Smooth muscle cell (in vitro differentiated cells): ENCODE measurements around the gene PRKCA. TPM values are rescaled to one million over a fixed set of nuclear protein-coding genes. Genes with fewer than 3 reads are reported as not detected.

Experiments used
- DNase-seq: peaks from one replicate; lab custom pipeline; 2025; ENCODE audit not compliant: unreplicated experiment; lab: John Stamatoyannopoulos, UW
- H2AFZ ChIP-seq: fragments of 200-600 bp; sonication (generic); 2 replicates; pipeline ENCODE4 v1.6.0; 2016; ENCODE audit warnings: antibody characterized with exemption, low read depth, mild to moderate bottlenecking
- H3F3A ChIP-seq: fragments of 200-600 bp; sonication (generic); 2 replicates; pipeline ENCODE4 v1.6.0; 2017; ENCODE audit warnings: antibody characterized with exemption, low read depth
- H3K27ac ChIP-seq: fragments of 200-600 bp; sonication (generic); 2 replicates; pipeline ENCODE4 v1.5.1; 2016; ENCODE audit warnings: low read depth, mild to moderate bottlenecking
- H3K27me3 ChIP-seq: fragments of 200-600 bp; sonication (generic); 2 replicates; pipeline ENCODE4 v1.6.1; 2016; ENCODE audit warnings: low read depth, mild to moderate bottlenecking
- H3K36me3 ChIP-seq: fragments of 200-600 bp; sonication (generic); 2 replicates; pipeline ENCODE4 v1.5.1; 2016; ENCODE audit warnings: low read depth
- H3K4me1 ChIP-seq: fragments of 200-600 bp; sonication (generic); 2 replicates; pipeline ENCODE4 v1.5.1; 2016; ENCODE audit warnings: low read depth
- H3K4me2 ChIP-seq: fragments of 200-600 bp; sonication (generic); 2 replicates; pipeline ENCODE4 v1.6.0; 2016; ENCODE audit warnings: mild to moderate bottlenecking
- H3K4me3 ChIP-seq: fragments of 200-600 bp; sonication (generic); 2 replicates; pipeline ENCODE4 v1.5.1; 2016; ENCODE audit warnings: mild to moderate bottlenecking
- H3K79me2 ChIP-seq: fragments of 200-600 bp; sonication (generic); 2 replicates; pipeline ENCODE4 v1.6.0; 2016; ENCODE audit warnings: low read depth, mild to moderate bottlenecking
- H3K9ac ChIP-seq: fragments of 200-600 bp; sonication (generic); 2 replicates; pipeline ENCODE4 v1.6.0; 2016; ENCODE audit warnings: low read depth
- H3K9me3 ChIP-seq: fragments of 200-600 bp; sonication (generic); replicated peaks from 2 replicates; pipeline ENCODE4 v1.5.1; 2016; ENCODE audit warnings: low read depth
- H4K20me1 ChIP-seq: fragments of 200-600 bp; sonication (generic); 2 replicates; pipeline ENCODE4 v1.6.0; 2016; ENCODE audit warnings: low read depth
- WGBS: methylation state at CpG from one replicate; pipeline ENCODE4 v1.1.7; 2016; ENCODE audit warnings: low lambda C conversion rate; 5-methylcytosine and 5-hydroxymethylcytosine counted together
- polyA plus RNA-seq: library from polyadenylated mRNA; unstranded; fragments of >200 nt; fragmentation: Nextera tagmentation; extraction: Ambion mirVana; gene quantifications from 2 replicates; pipeline ENCODE4 v1.2.1, GENCODE V29; 2016
- total RNA-seq: library from RNA; depleted of rRNA; stranded (reverse); fragments of >200 nt; gene quantifications from 2 replicates; pipeline ENCODE4 v1.2.3, GENCODE V29; 2014
- TF ChIP-seq, protein P1 (sequence below): fragments of 200-600 bp; sonication (generic); IDR thresholded peaks from 2 replicates; pipeline ENCODE4 v1.5.1; 2017; ENCODE audit warnings: borderline replicate concordance, mild to moderate bottlenecking, antibody characterized with exemption; ENCODE audit not compliant: insufficient read depth, poor library complexity, severe bottlenecking

PRKCA gene
- total and polyA plus RNA-seq, 2 experiments from 2014 or later: 0.78 to 7.1 TPM

DNA sequence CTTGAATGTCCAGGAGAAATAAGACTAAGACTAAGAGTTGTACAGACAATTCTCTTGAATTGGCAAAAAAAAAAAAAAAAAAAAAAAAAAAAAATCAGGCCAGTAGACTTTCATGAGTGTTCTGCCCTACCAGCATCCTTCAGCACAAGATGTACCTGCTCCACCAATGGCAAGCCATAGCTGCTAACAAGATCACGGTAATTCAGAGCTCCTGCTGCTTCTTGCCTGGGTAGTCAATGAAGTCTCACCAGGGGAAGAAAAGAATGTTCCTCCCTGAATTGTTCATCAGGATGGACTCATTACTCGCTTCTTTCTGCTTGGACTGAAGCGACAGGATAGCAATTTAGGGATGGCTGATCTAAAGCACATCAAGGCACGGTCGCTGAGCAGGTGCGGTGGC is 42.1 kb upstream of the PRKCA start:
- Histone ChIP-seq H3K36me3 (no peaks in the 10 kb centered on the region), H3K9ac (no peak overlapping the region), H4K20me1 (no peaks in the 10 kb centered on the region), H3K4me1 (no peaks in the 10 kb centered on the region), H3K79me2 (no peaks in the 10 kb centered on the region), H3K27ac (no peak overlapping the region), H3K9me3 (no peaks in the 10 kb centered on the region), H2AFZ (no peak overlapping the region), H3F3A (no peaks in the 10 kb centered on the region), H3K4me2 (no peak overlapping the region), H3K27me3 (no peaks in the 10 kb centered on the region), H3K4me3 (no peak overlapping the region)
- TF ChIP-seq, protein P1, sequence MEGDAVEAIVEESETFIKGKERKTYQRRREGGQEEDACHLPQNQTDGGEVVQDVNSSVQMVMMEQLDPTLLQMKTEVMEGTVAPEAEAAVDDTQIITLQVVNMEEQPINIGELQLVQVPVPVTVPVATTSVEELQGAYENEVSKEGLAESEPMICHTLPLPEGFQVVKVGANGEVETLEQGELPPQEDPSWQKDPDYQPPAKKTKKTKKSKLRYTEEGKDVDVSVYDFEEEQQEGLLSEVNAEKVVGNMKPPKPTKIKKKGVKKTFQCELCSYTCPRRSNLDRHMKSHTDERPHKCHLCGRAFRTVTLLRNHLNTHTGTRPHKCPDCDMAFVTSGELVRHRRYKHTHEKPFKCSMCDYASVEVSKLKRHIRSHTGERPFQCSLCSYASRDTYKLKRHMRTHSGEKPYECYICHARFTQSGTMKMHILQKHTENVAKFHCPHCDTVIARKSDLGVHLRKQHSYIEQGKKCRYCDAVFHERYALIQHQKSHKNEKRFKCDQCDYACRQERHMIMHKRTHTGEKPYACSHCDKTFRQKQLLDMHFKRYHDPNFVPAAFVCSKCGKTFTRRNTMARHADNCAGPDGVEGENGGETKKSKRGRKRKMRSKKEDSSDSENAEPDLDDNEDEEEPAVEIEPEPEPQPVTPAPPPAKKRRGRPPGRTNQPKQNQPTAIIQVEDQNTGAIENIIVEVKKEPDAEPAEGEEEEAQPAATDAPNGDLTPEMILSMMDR: no peak
- WGBS: 95% methylated on average over 6 of the region's 6 CpGs
- DNase-seq: no peak

DNA sequence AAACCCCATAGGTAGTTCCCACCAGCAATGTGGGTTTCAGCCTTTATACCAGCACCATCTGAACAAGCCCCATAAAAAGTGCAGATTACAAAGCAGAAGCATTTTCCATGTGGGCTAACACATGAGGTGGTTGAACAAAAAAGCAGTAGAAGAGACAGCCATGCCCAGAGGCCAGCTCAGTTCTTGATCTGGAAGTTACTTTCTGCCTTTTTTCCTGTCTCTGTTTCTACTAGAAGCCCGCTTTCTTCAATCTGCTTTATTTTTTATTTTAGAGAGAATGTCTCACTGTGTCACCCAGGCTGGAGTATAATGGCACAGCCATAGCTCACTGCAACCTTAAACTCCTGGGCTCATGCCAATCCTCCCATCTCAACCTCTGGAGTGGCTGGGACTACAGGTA is 41.7 kb upstream of the PRKCA start:
- DNase-seq: no peak
- no peaks in the 10 kb centered on the region for H3K79me2 ChIP-seq
- H3K4me2 ChIP-seq: no peak overlapping the region
- H3K4me3 ChIP-seq: no peak overlapping the region
- H4K20me1 ChIP-seq: no peaks in the 10 kb centered on the region
- no peaks in the 10 kb centered on the region for H3K27me3 ChIP-seq
- no peaks in the 10 kb centered on the region for H3K36me3 ChIP-seq
- no peaks in the 10 kb centered on the region for H3F3A ChIP-seq
- H3K27ac ChIP-seq: no peak overlapping the region
- H2AFZ ChIP-seq: no peak overlapping the region
- H3K9ac ChIP-seq: no peak overlapping the region
- 96% methylated on average over 1 of the region's 1 CpG for WGBS
- no peaks in the 10 kb centered on the region for H3K4me1 ChIP-seq
- no peaks in the 10 kb centered on the region for H3K9me3 ChIP-seq
- TF ChIP-seq, protein P1: no peak

DNA sequence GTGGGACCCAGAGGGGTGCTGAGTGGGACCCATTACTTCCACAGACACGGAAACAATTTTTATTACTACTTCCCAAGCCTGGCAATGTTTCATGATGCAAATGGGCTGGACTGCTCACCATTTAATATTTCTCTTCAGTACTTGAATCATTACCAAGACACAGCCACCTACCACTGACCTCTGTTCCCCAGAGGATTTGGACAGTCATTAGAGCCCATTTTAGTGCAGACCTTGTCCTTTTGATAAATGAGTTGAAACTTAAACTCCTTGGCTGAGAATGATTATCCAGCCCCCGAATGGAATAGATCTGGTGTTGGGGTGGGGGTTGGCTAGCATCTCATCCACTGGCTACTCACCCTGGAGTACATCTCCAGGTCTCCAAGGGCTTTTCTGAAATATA is 39.6 kb upstream of the PRKCA start:
- TF ChIP-seq, protein P1: no peak
- H3K79me2 ChIP-seq: no peaks in the 10 kb centered on the region
- whole genome bisulfite sequencing: 79% methylated on average over 2 of the region's 2 CpGs
- H3K4me1 ChIP-seq: no peaks in the 10 kb centered on the region
- H3K27ac ChIP-seq: no peak overlapping the region
- H4K20me1 ChIP-seq: no peaks in the 10 kb centered on the region
- no peak overlapping the region for H2AFZ ChIP-seq
- H3K36me3 ChIP-seq: no peaks in the 10 kb centered on the region
- no peak overlapping the region for H3K4me2 ChIP-seq
- no peak overlapping the region for H3K4me3 ChIP-seq
- no peaks in the 10 kb centered on the region for H3K27me3 ChIP-seq
- no peak for DNase-seq
- no peaks in the 10 kb centered on the region for H3K9me3 ChIP-seq
- no peaks in the 10 kb centered on the region for H3F3A ChIP-seq
- H3K9ac ChIP-seq: no peak overlapping the region

DNA sequence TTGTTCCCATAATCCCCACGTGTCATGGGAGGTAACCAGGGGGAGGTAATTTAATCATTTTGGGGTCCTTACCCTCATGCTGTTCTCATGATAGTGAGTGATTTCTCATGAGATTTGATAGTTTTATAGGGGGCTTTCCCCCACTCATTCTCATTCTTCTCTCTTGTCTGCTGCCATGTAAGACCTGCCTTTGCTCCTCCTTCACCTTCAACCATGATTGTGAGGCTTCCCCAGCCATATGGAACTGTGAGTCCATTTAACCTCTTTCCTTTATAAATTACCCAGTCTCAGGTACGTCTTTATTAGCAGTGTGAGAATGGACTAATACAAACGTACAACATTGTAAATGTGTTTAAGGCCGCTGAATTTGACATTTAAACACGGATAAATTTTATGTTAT is 37.7 kb upstream of the PRKCA start:
- Histone ChIP-seq H3K4me3 (no peak overlapping the region), H3K27me3 (no peaks in the 10 kb centered on the region), H3K9ac (no peak overlapping the region), H3K27ac (no peak overlapping the region), H3K79me2 (no peaks in the 10 kb centered on the region), H3K4me1 (no peaks in the 10 kb centered on the region), H3F3A (no peaks in the 10 kb centered on the region), H3K36me3 (no peaks in the 10 kb centered on the region), H3K4me2 (no peak overlapping the region), H4K20me1 (no peaks in the 10 kb centered on the region), H2AFZ (no peak overlapping the region), H3K9me3 (no peaks in the 10 kb centered on the region)
- 90% methylated on average over 5 of the region's 5 CpGs for WGBS
- TF ChIP-seq, protein P1: no peak
- DNase-seq: no peak
